GM06990 (cell line): ENCODE measurements around the gene PDSS2.

Source experiments
- DNase-seq: peaks from one replicate; pipeline ENCODE4 v3.0.0-alpha.2; 2011; ENCODE audit not compliant: insufficient read length; ENCODE audit errors: extremely low read depth
- H3K27me3 ChIP-seq: replicated peaks from 2 replicates; pipeline ENCODE4 v1.6.0; 2011; ENCODE audit warnings: low read length; ENCODE audit not compliant: control insufficient read depth, insufficient read depth
- H3K36me3 ChIP-seq: 2 replicates; pipeline ENCODE4 v1.5.1; 2011; ENCODE audit warnings: low read length; ENCODE audit not compliant: control insufficient read depth, insufficient read depth
- H3K4me3 ChIP-seq: replicated peaks from 2 replicates; pipeline ENCODE4 v1.5.1; 2011; ENCODE audit warnings: low read depth, mild to moderate bottlenecking, control low read depth, low read length
- TF ChIP-seq, protein P1 (sequence below): IDR thresholded peaks from 2 replicates; pipeline ENCODE4 v1.5.1; 2011; ENCODE audit warnings: low read length, control low read depth, mild to moderate bottlenecking, inconsistent platforms; ENCODE audit not compliant: insufficient read depth, poor library complexity, severe bottlenecking

Gene PDSS2

DNA sequence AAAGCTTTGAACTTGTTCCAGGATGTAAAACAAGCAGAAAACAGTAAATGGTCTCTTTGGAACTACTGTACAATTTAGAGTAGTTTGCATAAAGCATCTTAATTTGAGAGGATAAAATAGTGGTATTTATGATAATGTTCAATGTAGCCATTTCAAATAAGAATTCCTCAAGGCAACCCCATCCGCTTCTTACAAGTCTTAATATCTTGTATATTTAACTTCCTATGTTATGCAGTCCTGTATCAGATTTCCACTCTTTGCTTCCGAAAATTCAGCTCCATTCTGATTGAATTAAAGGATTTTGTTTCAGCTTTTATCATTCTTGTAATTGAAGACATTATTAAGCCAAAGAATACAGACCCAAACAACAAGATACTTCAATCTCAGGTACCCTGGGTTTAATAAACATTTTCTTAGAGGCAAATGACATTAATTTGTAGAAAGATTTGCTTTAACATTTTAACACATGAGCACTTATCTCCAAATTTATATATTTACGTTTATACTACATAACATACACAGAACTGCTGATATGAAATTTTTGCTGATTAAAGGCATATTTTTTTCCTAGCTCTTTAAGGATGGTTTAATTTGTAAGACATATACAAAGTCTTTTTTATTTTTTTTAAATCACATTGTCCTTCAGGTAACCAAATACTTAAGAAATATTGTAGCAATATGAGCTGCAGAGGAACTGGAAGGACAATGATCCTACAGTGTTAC, 213.0 kb downstream of the PDSS2 start:
- no peak for DNase-seq
- no peaks in the 10 kb centered on the region for H3K27me3 ChIP-seq
- H3K36me3 ChIP-seq, result no peaks in the 10 kb centered on the region; the same call in 1 of the 2 replicates
- TF ChIP-seq, protein P1, sequence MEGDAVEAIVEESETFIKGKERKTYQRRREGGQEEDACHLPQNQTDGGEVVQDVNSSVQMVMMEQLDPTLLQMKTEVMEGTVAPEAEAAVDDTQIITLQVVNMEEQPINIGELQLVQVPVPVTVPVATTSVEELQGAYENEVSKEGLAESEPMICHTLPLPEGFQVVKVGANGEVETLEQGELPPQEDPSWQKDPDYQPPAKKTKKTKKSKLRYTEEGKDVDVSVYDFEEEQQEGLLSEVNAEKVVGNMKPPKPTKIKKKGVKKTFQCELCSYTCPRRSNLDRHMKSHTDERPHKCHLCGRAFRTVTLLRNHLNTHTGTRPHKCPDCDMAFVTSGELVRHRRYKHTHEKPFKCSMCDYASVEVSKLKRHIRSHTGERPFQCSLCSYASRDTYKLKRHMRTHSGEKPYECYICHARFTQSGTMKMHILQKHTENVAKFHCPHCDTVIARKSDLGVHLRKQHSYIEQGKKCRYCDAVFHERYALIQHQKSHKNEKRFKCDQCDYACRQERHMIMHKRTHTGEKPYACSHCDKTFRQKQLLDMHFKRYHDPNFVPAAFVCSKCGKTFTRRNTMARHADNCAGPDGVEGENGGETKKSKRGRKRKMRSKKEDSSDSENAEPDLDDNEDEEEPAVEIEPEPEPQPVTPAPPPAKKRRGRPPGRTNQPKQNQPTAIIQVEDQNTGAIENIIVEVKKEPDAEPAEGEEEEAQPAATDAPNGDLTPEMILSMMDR, result no peak
- no peak overlapping the region for H3K4me3 ChIP-seq

DNA sequence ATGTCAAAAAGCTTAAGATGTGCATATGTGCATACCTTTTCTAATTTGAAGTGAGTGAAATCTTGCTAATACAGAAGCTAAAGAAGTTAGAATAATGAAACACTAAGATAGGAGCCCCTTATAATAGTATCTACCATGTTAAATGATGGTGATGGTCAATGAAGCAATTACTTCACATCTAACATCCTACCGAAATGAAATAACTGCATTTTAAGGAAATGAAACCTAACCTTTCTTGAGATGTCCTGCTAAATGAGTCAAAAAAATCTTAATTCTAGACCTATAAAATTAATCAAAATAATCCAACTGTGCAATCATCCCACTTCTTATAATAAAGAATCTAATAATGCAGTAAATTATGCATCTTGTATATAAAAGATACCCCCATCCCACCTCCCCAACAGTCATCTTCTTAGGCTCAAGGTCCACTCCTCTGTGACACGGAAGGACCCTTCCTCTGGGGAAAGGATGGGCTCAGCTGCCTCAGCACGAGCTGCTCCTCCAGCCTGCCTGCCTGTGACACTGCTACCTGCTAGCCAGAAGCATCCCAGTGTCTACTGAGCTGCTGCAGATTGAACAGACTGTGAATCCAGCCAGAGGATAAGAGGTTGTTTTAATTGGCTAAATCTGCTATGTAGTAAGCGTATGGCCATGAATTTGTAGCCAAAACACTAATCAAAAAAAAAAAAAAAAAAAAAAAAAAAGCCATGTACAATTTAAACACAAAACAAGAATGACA, 214.5 kb downstream of the PDSS2 start:
- H3K27me3 ChIP-seq, result no peaks in the 10 kb centered on the region
- TF ChIP-seq, protein P1, result no peak
- no peak overlapping the region for H3K4me3 ChIP-seq
- H3K36me3 ChIP-seq, result no peaks in the 10 kb centered on the region; the same call in 1 of the 2 replicates
- DNase-seq, result no peak

DNA sequence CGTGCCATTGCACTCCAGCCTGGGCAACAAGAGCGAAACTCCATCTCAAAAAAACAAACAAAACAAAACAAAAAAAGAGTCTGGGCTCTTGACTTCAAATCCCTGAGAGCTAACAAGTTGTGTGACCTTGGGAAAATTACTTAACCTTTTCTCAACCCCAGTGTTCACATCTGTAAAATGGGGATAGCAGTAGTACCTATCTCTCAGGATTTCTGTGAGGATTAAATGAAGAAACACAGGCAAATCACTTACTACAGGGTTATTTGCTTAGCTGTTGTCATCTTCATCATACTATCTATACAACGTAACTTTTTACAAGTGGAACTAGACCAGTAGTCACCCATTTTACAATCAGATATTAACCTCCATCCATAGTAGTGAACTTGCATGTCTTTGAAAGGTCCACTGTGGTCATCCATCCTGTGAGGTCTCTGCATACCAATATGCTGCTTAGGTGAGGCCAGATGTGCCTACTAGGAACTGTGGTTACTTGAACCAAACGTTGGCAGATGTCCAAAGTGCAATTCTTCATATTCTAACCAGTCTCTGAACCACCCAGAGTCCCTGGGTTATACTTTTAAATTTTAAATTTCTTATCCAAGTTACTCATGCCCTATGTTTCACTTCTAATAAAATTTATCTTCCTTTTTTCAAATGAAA, 215.2 kb downstream of the PDSS2 start:
- Histone ChIP-seq H3K4me3 (no peak overlapping the region), H3K27me3 (no peaks in the 10 kb centered on the region), H3K36me3 (no peaks in the 10 kb centered on the region; the same call in 1 of the 2 replicates)
- TF ChIP-seq, protein P1, result no peak
- no peak for DNase-seq

DNA sequence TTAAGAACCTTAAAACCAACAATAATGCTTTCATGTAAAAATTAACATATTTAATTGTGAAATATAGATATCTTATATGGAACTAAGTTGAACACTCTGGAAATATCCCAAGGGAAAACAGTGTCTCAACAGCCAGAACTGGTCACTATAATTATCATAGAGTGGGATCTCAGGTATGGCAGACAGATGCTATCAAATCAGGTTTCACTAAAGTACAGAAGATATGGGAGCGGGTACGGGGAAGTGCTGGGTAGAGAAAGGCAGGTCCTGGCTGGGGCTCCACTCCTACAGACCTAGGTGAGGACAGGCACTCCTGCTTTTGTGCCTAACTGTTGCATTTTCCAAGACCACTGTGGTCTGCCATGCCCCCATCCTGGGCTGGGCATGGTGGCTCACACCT, 215.9 kb downstream of the PDSS2 start:
- no peak for DNase-seq
- Histone ChIP-seq H3K4me3 (no peak overlapping the region), H3K27me3 (no peaks in the 10 kb centered on the region), H3K36me3 (no peaks in the 10 kb centered on the region; the same call in 1 of the 2 replicates)
- TF ChIP-seq, protein P1, result no peak

DNA sequence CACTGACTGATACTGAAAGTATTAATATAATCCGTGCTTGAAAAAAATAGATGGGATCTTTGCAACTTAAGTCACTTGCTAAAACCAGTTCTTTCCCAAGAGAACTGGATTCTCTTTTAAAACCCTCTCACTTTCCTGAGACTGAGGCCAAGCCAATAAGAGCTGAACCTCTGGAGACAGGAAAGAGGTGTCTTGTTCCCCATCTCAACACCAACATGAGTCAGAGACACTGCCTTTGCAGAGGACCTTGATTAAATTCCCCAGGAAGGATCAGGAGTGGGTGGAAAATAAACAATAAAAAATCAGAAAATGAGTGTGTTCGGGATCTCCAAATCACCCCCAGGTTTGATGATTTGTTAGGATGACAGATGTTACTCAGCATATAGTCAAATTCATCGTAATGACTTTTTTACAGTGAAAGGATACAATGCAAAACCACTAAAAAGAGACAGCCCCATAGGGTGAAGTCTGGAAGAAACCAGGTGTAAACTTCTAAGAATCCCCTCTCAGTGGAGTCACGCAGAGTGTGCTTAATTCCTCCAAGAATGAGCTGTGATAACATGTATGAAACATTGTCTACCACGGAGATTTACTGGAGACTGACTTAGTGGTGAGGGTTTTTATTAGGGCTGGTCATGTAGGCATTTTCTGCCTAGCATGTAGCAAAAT, 221.2 kb downstream of the PDSS2 start:
- Histone ChIP-seq H3K4me3 (no peak overlapping the region), H3K36me3 (no peaks in the 10 kb centered on the region), H3K27me3 (no peaks in the 10 kb centered on the region)
- TF ChIP-seq, protein P1, result no peak
- no peak for DNase-seq
